GM23338 (cell line): ENCODE measurements around the gene NRCAM. TPM values are rescaled to one million over a fixed set of nuclear protein-coding genes. Genes with fewer than 3 reads are reported as not detected.

Experiments
- ATAC-seq: fragments of 200-7000 bp; cut with Tn5 transposase; 3 replicates; pipeline ENCODE4 v1.9.1; 2020
- DNase-seq: peaks from one replicate; pipeline ENCODE4 v3.0.0-alpha.2; 2015; ENCODE audit warnings: low spot score
- H2AFZ ChIP-seq: fragments of 200-600 bp; sonication (generic); 2 replicates; pipeline ENCODE4 v1.8.0; 2016; ENCODE audit warnings: antibody characterized with exemption, mild to moderate bottlenecking, moderate library complexity
- H3F3A ChIP-seq: fragments of 200-600 bp; sonication (generic); replicated peaks from 2 replicates; pipeline ENCODE4 v1.8.0; 2017; ENCODE audit warnings: antibody characterized with exemption, mixed run types, low read depth
- H3K27ac ChIP-seq: fragments of 200-600 bp; sonication (generic); 2 replicates; pipeline ENCODE4 v1.6.1; 2016; ENCODE audit warnings: low read depth
- H3K27me3 ChIP-seq: fragments of 200-600 bp; sonication (generic); 2 replicates; pipeline ENCODE4 v1.8.0; 2016; ENCODE audit warnings: mild to moderate bottlenecking, mixed run types, moderate library complexity; ENCODE audit not compliant: insufficient read depth
- H3K36me3 ChIP-seq: fragments of 200-600 bp; sonication (generic); 2 replicates; pipeline ENCODE4 v1.8.0; 2016; ENCODE audit warnings: mild to moderate bottlenecking; ENCODE audit not compliant: insufficient read depth
- H3K4me1 ChIP-seq: fragments of 200-600 bp; sonication (generic); 2 replicates; pipeline ENCODE4 v1.8.0; 2016; ENCODE audit warnings: mild to moderate bottlenecking, moderate library complexity; ENCODE audit not compliant: insufficient read depth
- H3K4me2 ChIP-seq: fragments of 200-600 bp; sonication (generic); 2 replicates; pipeline ENCODE4 v1.7.1; 2017; ENCODE audit warnings: mixed run types
- H3K4me3 ChIP-seq: fragments of 200-600 bp; sonication (generic); 2 replicates; pipeline ENCODE4 v1.6.1; 2016; ENCODE audit warnings: mixed run types
- H3K79me2 ChIP-seq: fragments of 200-600 bp; sonication (generic); replicated peaks from 2 replicates; pipeline ENCODE4 v1.8.0; 2017; ENCODE audit warnings: mild to moderate bottlenecking; ENCODE audit not compliant: insufficient read depth
- H3K9me2 ChIP-seq: fragments of 200-600 bp; sonication (generic); 2 replicates; pipeline ENCODE4 v1.8.0; 2017; ENCODE audit not compliant: insufficient read depth
- H4K20me1 ChIP-seq: fragments of 200-600 bp; sonication (generic); replicated peaks from 2 replicates; pipeline ENCODE4 v1.8.0; 2017; ENCODE audit warnings: mild to moderate bottlenecking; ENCODE audit not compliant: insufficient read depth
- H3K27ac Mint-ChIP-seq: 2 replicates; pipeline ENCODE4 v1.8.0; 2020; ENCODE audit warnings: inconsistent platforms, mild to moderate bottlenecking, moderate library complexity, mixed read lengths
- H3K27me3 Mint-ChIP-seq: 3 replicates; pipeline ENCODE4 v1.8.0; 2022; ENCODE audit warnings: low read depth, mild to moderate bottlenecking, moderate library complexity, mixed read lengths, inconsistent platforms; ENCODE audit not compliant: insufficient read depth, poor library complexity
- H3K36me3 Mint-ChIP-seq: 3 replicates; pipeline ENCODE4 v1.8.0; 2021; ENCODE audit warnings: low read depth, mild to moderate bottlenecking, inconsistent platforms, moderate library complexity, mixed read lengths
- H3K4me1 Mint-ChIP-seq: 3 replicates; pipeline ENCODE4 v1.8.0; 2020; ENCODE audit warnings: mild to moderate bottlenecking, inconsistent platforms, mixed read lengths
- H3K4me3 Mint-ChIP-seq: 3 replicates; pipeline ENCODE4 v1.8.0; 2021; ENCODE audit warnings: moderate library complexity, mild to moderate bottlenecking, inconsistent platforms, mixed read lengths
- H3K9me3 Mint-ChIP-seq: 3 replicates; pipeline ENCODE4 v1.8.0; 2020; ENCODE audit warnings: moderate library complexity, mild to moderate bottlenecking, inconsistent platforms, mixed read lengths
- CREB1 ChIP-seq: fragments of 250-450 bp; sonication (Bioruptor Pico); IDR thresholded peaks from 2 replicates; pipeline ENCODE4 v1.5.0; 2020; ENCODE audit warnings: low read depth, mild to moderate bottlenecking, moderate library complexity
- ETS1 ChIP-seq: IDR thresholded peaks from 2 replicates; pipeline ENCODE4 v1.6.1; 2016; ENCODE audit warnings: antibody characterized with exemption
- EZH2 ChIP-seq: fragments of 200-600 bp; sonication (generic); IDR thresholded peaks from one replicate; pipeline ENCODE4 v1.8.0; 2017; ENCODE audit warnings: antibody characterized with exemption, mild to moderate bottlenecking, low read depth; ENCODE audit not compliant: unreplicated experiment
- EZH2phosphoT487 ChIP-seq: fragments of 200-600 bp; sonication (generic); IDR thresholded peaks from one replicate; pipeline ENCODE4 v1.8.1; 2018; ENCODE audit warnings: antibody characterized with exemption; ENCODE audit not compliant: unreplicated experiment
- JUNB ChIP-seq: IDR thresholded peaks from one replicate; pipeline ENCODE4 v1.6.1; 2016; ENCODE audit warnings: antibody characterized with exemption; ENCODE audit not compliant: unreplicated experiment
- NANOG ChIP-seq: IDR thresholded peaks from 2 replicates; pipeline ENCODE4 v1.6.1; 2016; ENCODE audit warnings: antibody characterized with exemption, borderline replicate concordance
- POLR2AphosphoS5 ChIP-seq: IDR thresholded peaks from 2 replicates; pipeline ENCODE4 v1.6.1; 2016; ENCODE audit warnings: antibody characterized with exemption, low read depth
- STAT1 ChIP-seq: IDR thresholded peaks from one replicate; pipeline ENCODE4 v1.6.1; 2016; ENCODE audit warnings: antibody characterized with exemption; ENCODE audit not compliant: unreplicated experiment
- ZNF114 ChIP-seq: fragments of 250-450 bp; sonication (Bioruptor Pico); IDR thresholded peaks from 2 replicates; pipeline ENCODE4 v1.5.0; 2020; ENCODE audit warnings: mild to moderate bottlenecking, moderate library complexity
- ZNF331 ChIP-seq: fragments of 250-450 bp; sonication (Bioruptor Pico); IDR thresholded peaks from 2 replicates; pipeline ENCODE4 v1.5.0; 2020; ENCODE audit warnings: low read depth, mild to moderate bottlenecking, moderate library complexity
- ZNF462 ChIP-seq: fragments of 250-450 bp; sonication (Bioruptor Pico); IDR thresholded peaks from 2 replicates; pipeline ENCODE4 v1.5.0; 2020; ENCODE audit warnings: mild to moderate bottlenecking, moderate library complexity
- polyA plus RNA-seq: library from polyadenylated mRNA; unstranded; fragments of >200 nt; fragmentation: Nextera tagmentation; extraction: Ambion mirVana; gene quantifications from 2 replicates; pipeline ENCODE4 v1.2.1, GENCODE V29; 2016
- total RNA-seq: library from RNA; depleted of rRNA; stranded (reverse); fragments of >200 nt; shearing (Covaris generic); gene quantifications from 2 replicates; pipeline ENCODE4 v1.2.3, GENCODE V29; 2014
- TF ChIP-seq, protein P1 (sequence below): IDR thresholded peaks from one replicate; pipeline ENCODE4 v1.6.1; 2018; ENCODE audit warnings: antibody characterized with exemption; ENCODE audit not compliant: unreplicated experiment
- TF ChIP-seq, protein P2 (sequence below), 2 experiments: fragments of 200-600 bp in 1 of 2; sonication (generic) in 1 of 2; conservative IDR thresholded peaks; 2 replicates each; pipeline versions ENCODE4 v1.5.1 to v1.6.1; 2016 to 2017; ENCODE audit warnings: antibody characterized with exemption in 2 of 2, low read depth in 2 of 2, mild to moderate bottlenecking in 2 of 2, moderate library complexity in 1 of 2

NRCAM gene
- total and polyA plus RNA-seq, 2 experiments from 2014 or later: 2.5 to 6.8 TPM

- no peak overlapping the region for H3K4me3 Mint-ChIP-seq
- H3K36me3 Mint-ChIP-seq: no peaks in the 10 kb centered on the region
- no peaks in the 10 kb centered on the region for H3K36me3 ChIP-seq
- ATAC-seq (no peak), DNase-seq (no peak)
- H2AFZ ChIP-seq: no peak overlapping the region
- H3K79me2 ChIP-seq: no peaks in the 10 kb centered on the region
- no peaks in the 10 kb centered on the region for H3K9me3 Mint-ChIP-seq
- no peak overlapping the region for H3K4me3 ChIP-seq
- H3K4me2 ChIP-seq: no peak overlapping the region
- no peak overlapping the region for H3K27ac ChIP-seq
- H4K20me1 ChIP-seq: no peaks in the 10 kb centered on the region
- no peaks in the 10 kb centered on the region for H3K27me3 ChIP-seq
- peaks cover 21% of the 10 kb centered on the region for H3K4me1 Mint-ChIP-seq
- H3F3A ChIP-seq: no peaks in the 10 kb centered on the region
- H3K27me3 Mint-ChIP-seq: peaks cover under 1% of the 10 kb centered on the region
- no peak overlapping the region for H3K27ac Mint-ChIP-seq
- H3K4me1 ChIP-seq: no peaks in the 10 kb centered on the region
- TF ChIP-seq STAT1: no peak
- TF ChIP-seq ETS1: no peak
- TF ChIP-seq POLR2AphosphoS5: no peak
- no peak for TF ChIP-seq NANOG
- no peak for TF ChIP-seq EZH2phosphoT487
- TF ChIP-seq, protein P1, sequence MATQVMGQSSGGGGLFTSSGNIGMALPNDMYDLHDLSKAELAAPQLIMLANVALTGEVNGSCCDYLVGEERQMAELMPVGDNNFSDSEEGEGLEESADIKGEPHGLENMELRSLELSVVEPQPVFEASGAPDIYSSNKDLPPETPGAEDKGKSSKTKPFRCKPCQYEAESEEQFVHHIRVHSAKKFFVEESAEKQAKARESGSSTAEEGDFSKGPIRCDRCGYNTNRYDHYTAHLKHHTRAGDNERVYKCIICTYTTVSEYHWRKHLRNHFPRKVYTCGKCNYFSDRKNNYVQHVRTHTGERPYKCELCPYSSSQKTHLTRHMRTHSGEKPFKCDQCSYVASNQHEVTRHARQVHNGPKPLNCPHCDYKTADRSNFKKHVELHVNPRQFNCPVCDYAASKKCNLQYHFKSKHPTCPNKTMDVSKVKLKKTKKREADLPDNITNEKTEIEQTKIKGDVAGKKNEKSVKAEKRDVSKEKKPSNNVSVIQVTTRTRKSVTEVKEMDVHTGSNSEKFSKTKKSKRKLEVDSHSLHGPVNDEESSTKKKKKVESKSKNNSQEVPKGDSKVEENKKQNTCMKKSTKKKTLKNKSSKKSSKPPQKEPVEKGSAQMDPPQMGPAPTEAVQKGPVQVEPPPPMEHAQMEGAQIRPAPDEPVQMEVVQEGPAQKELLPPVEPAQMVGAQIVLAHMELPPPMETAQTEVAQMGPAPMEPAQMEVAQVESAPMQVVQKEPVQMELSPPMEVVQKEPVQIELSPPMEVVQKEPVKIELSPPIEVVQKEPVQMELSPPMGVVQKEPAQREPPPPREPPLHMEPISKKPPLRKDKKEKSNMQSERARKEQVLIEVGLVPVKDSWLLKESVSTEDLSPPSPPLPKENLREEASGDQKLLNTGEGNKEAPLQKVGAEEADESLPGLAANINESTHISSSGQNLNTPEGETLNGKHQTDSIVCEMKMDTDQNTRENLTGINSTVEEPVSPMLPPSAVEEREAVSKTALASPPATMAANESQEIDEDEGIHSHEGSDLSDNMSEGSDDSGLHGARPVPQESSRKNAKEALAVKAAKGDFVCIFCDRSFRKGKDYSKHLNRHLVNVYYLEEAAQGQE: no peak
- TF ChIP-seq ZNF462 (CRISPR knock-in tag): no peak
- no peak for TF ChIP-seq JUNB
- TF ChIP-seq CREB1: no peak
- TF ChIP-seq, protein P2, sequence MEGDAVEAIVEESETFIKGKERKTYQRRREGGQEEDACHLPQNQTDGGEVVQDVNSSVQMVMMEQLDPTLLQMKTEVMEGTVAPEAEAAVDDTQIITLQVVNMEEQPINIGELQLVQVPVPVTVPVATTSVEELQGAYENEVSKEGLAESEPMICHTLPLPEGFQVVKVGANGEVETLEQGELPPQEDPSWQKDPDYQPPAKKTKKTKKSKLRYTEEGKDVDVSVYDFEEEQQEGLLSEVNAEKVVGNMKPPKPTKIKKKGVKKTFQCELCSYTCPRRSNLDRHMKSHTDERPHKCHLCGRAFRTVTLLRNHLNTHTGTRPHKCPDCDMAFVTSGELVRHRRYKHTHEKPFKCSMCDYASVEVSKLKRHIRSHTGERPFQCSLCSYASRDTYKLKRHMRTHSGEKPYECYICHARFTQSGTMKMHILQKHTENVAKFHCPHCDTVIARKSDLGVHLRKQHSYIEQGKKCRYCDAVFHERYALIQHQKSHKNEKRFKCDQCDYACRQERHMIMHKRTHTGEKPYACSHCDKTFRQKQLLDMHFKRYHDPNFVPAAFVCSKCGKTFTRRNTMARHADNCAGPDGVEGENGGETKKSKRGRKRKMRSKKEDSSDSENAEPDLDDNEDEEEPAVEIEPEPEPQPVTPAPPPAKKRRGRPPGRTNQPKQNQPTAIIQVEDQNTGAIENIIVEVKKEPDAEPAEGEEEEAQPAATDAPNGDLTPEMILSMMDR (conservative IDR thresholded peaks at IDR 0.05; ENCODE audit: low read depth in 2 of 2): no peak
- TF ChIP-seq ZNF331 (CRISPR knock-in tag): no peak
- TF ChIP-seq ZNF114: no peak
- no peak for TF ChIP-seq EZH2
- no peaks in the 10 kb centered on the region for H3K9me2 ChIP-seq
These were observed 37.3 kb downstream of the NRCAM start for GRCh38 chr7:108418946-108419345.
